SK-N-SH (cell line): ENCODE results near the gene ZNF804A. TPM values are rescaled to one million over a fixed set of nuclear protein-coding genes. Genes with fewer than 3 reads are reported as not detected.

Experiments used
- CTCF ChIA-PET: fragments of 300-600, 350-600 bp; formaldehyde crosslinking; extraction: SDS; loops from one replicate; lab custom pipeline; 2021; lab: Yijun Ruan, JAX
- POLR2A ChIA-PET: fragments of 350-600 bp; sonication (Branson Sonifier 250); formaldehyde crosslinking; extraction: SDS; loops from one replicate; lab custom pipeline; 2020; ENCODE audit warnings: antibody characterized with exemption, inconsistent platforms; lab: Yijun Ruan, JAX
- DNase-seq: peaks from one replicate; pipeline ENCODE4 v3.0.0; 2012
- H2AFZ ChIP-seq: fragments of 200-600 bp; sonication (generic); 2 replicates; pipeline ENCODE4 v1.8.1; 2016; ENCODE audit warnings: antibody characterized with exemption, mild to moderate bottlenecking, low read depth
- H3F3A ChIP-seq: fragments of 200-600 bp; sonication (generic); replicated peaks from 2 replicates; pipeline ENCODE3; 2016; ENCODE audit warnings: antibody characterized with exemption, mild to moderate bottlenecking; ENCODE audit not compliant: insufficient read depth
- H3K27ac ChIP-seq, 2 experiments: fragments of 200-500 bp in 1 of 2; fragments of 200-600 bp in 1 of 2; sonication (Bioruptor generic) in 1 of 2; sonication (generic), shearing (Covaris generic) in 1 of 2; 2 replicates each; pipeline versions ENCODE4 v1.5.1 to v1.6.1; 2014 to 2016; ENCODE audit warnings: low read depth in 2 of 2, inconsistent platforms in 1 of 2, low read length in 1 of 2, mild to moderate bottlenecking in 1 of 2, mixed read lengths in 1 of 2
- H3K27me3 ChIP-seq: fragments of 200-600 bp; sonication (generic), shearing (Covaris generic); 2 replicates; pipeline ENCODE4 v1.6.1; 2016; ENCODE audit warnings: mixed run types; ENCODE audit not compliant: insufficient read depth
- H3K36me3 ChIP-seq, 2 experiments: fragments of 200-500 bp in 1 of 2; fragments of 200-600 bp in 1 of 2; sonication (Bioruptor generic) in 1 of 2; sonication (generic) in 1 of 2; replicated peaks in 1 of 2; 2 replicates each; pipeline versions ENCODE3 to v1.5.1; 2014 to 2016; ENCODE audit warnings: low read length in 1 of 2, mild to moderate bottlenecking in 1 of 2; ENCODE audit not compliant: insufficient read depth in 2 of 2, control insufficient read depth in 1 of 2
- H3K4me1 ChIP-seq, 2 experiments: fragments of 200-500 bp in 1 of 2; fragments of 200-600 bp in 1 of 2; sonication (Bioruptor generic) in 1 of 2; sonication (generic), shearing (Covaris generic) in 1 of 2; 2 replicates each; pipeline versions ENCODE4 v1.5.1 to v1.6.1; 2014 to 2016; ENCODE audit warnings: low read depth in 1 of 2, low read length in 1 of 2, mixed run types in 1 of 2; ENCODE audit not compliant: insufficient read depth in 2 of 2, control insufficient read depth in 1 of 2
- H3K4me2 ChIP-seq: fragments of 200-600 bp; sonication (generic), shearing (Covaris generic); 2 replicates; pipeline ENCODE4 v1.6.1; 2017; ENCODE audit warnings: mixed run types
- H3K4me3 ChIP-seq, 2 experiments: fragments of 200-500 bp in 1 of 2; fragments of 200-600 bp in 1 of 2; sonication (Bioruptor generic) in 1 of 2; sonication (generic), shearing (Covaris generic) in 1 of 2; 2 replicates each; pipeline versions ENCODE4 v1.5.1 to v1.8.1; 2014 to 2016; ENCODE audit warnings: low read depth in 2 of 2, inconsistent platforms in 1 of 2, low read length in 1 of 2, mild to moderate bottlenecking in 1 of 2, mixed read lengths in 1 of 2, moderate library complexity in 1 of 2
- H3K79me2 ChIP-seq: fragments of 200-600 bp; sonication (generic); 2 replicates; pipeline ENCODE4 v1.8.1; 2017; ENCODE audit warnings: mild to moderate bottlenecking; ENCODE audit not compliant: insufficient read depth
- H3K9ac ChIP-seq: fragments of 200-600 bp; sonication (generic); 2 replicates; pipeline ENCODE4 v1.6.1; 2017; ENCODE audit warnings: mixed run types
- H3K9me2 ChIP-seq: fragments of 200-600 bp; sonication (generic); 2 replicates; pipeline ENCODE4 v1.6.1; 2017; ENCODE audit warnings: mixed run types
- H3K9me3 ChIP-seq: fragments of 200-600 bp; sonication (generic); 2 replicates; pipeline ENCODE4 v1.6.1; 2017; ENCODE audit warnings: mixed run types, mild to moderate bottlenecking, moderate library complexity
- H4K20me1 ChIP-seq: fragments of 200-600 bp; sonication (generic); 2 replicates; pipeline ENCODE4 v1.6.1; 2017; ENCODE audit warnings: mild to moderate bottlenecking, mixed run types; ENCODE audit not compliant: insufficient read depth
- CTCF ChIP-seq: fragments of 200-600 bp; sonication (generic); IDR thresholded peaks from 2 replicates; pipeline ENCODE4 v1.6.1; 2017; ENCODE audit warnings: antibody characterized with exemption, mild to moderate bottlenecking, moderate library complexity
- EP300 ChIP-seq, 2 experiments: IDR thresholded peaks; 2 replicates each; pipeline versions ENCODE4 v1.4.0 to v1.6.1; 2012; ENCODE audit warnings: borderline replicate concordance in 1 of 2, low read depth in 1 of 2, low read length in 1 of 2
- EZH2phosphoT487 ChIP-seq: fragments of 200-600 bp; sonication (generic); IDR thresholded peaks from 2 replicates; pipeline ENCODE4 v1.6.1; 2017; ENCODE audit warnings: low read depth, mixed run types, mild to moderate bottlenecking, antibody characterized with exemption, moderate library complexity, borderline replicate concordance
- FOSL2 ChIP-seq: IDR thresholded peaks from 2 replicates; pipeline ENCODE4 v1.4.0; 2012; ENCODE audit warnings: low read depth, mild to moderate bottlenecking, moderate library complexity, borderline replicate concordance
- FOXM1 ChIP-seq: IDR thresholded peaks from 2 replicates; pipeline ENCODE4 v1.4.0; 2012; ENCODE audit warnings: low read depth, mild to moderate bottlenecking
- IRF3 ChIP-seq: fragments of 150-350 bp; IDR thresholded peaks from 2 replicates; pipeline ENCODE4 v1.6.1; 2016; ENCODE audit warnings: mild to moderate bottlenecking, low read depth, low read length
- MEF2A ChIP-seq: IDR thresholded peaks from 2 replicates; pipeline ENCODE4 v1.4.0; 2012; ENCODE audit warnings: low read depth, borderline replicate concordance
- POLR2AphosphoS5 ChIP-seq: IDR thresholded peaks from 2 replicates; pipeline ENCODE4 v1.6.1; 2012; ENCODE audit warnings: low read depth, low read length
- RCOR1 ChIP-seq: fragments of 150-350 bp; IDR thresholded peaks from 2 replicates; pipeline ENCODE4 v1.6.1; 2017; ENCODE audit warnings: antibody characterized with exemption, low read length
- RFX5 ChIP-seq: IDR thresholded peaks from 2 replicates; pipeline ENCODE4 v1.6.1; 2012; ENCODE audit warnings: mild to moderate bottlenecking, improper control_type of control experiment, low read length
- SIN3A ChIP-seq: IDR thresholded peaks from 2 replicates; pipeline ENCODE4 v1.6.1; 2012; ENCODE audit warnings: low read depth, mild to moderate bottlenecking, low read length, moderate library complexity, borderline replicate concordance
- SMC3 ChIP-seq: IDR thresholded peaks from 2 replicates; pipeline ENCODE4 v1.6.1; 2012; ENCODE audit warnings: low read depth, low read length, improper control_type of control experiment
- WGBS: methylation state at CpG from one replicate; pipeline ENCODE4 v1.1.6; 2017; ENCODE audit warnings: low lambda C conversion rate; 5-methylcytosine and 5-hydroxymethylcytosine counted together
- polyA plus RNA-seq, 3 experiments: library from polyadenylated mRNA; depleted of rRNA; stranded (reverse); fragments of >200 nt; gene quantifications; 2 replicates each; pipeline ENCODE4 v1.2.3, GENCODE V29; 2012

ZNF804A gene
- polyA plus RNA-seq, 1 of the 3 experiments (the other 2 are of a cell fraction) = 0.02 TPM

GRCh38 chr2:184906160-184906559 is 307.8 kb downstream of the ZNF804A start (continued):
- no peak for TF ChIP-seq SIN3A
- TF ChIP-seq FOSL2 = no peak
- TF ChIP-seq EP300 (IDR thresholded peaks at IDR 0.05; ENCODE audit: borderline replicate concordance in 1 of 2, low read depth in 1 of 2, low read length in 1 of 2) = no peak
- no peak for TF ChIP-seq RCOR1

- H3K9me2 ChIP-seq = no peaks in the 10 kb centered on the region
- ChIA-PET CTCF (no interaction called here), POLR2A (no interaction called here)
- WGBS = 86% methylated on average over 1 of the region's 1 CpG
- H3K9me3 ChIP-seq = no peaks in the 10 kb centered on the region
- H3K27me3 ChIP-seq = no peaks in the 10 kb centered on the region
- H3K36me3 ChIP-seq = no peaks in the 10 kb centered on the region
- H3K4me2 ChIP-seq = no peak overlapping the region
- TF ChIP-seq FOSL2 (no peak), FOXM1 (no peak)
- H3K79me2 ChIP-seq = no peaks in the 10 kb centered on the region
- H3F3A ChIP-seq = no peaks in the 10 kb centered on the region
- H3K4me1 ChIP-seq = no peaks in the 10 kb centered on the region; a peak in 1 of 4 replicates
- no peak overlapping the region for H3K4me3 ChIP-seq
- DNase-seq = no peak
- no peaks in the 10 kb centered on the region for H4K20me1 ChIP-seq
- no peak overlapping the region for H2AFZ ChIP-seq
- no peak overlapping the region for H3K9ac ChIP-seq
- no peak overlapping the region; a peak in 1 of 4 replicates for H3K27ac ChIP-seq
Observed at GRCh38 chr2:184906709-184907108, 308.4 kb downstream of the ZNF804A start.

GRCh38 chr2:184908966-184909365 is 310.6 kb downstream of the ZNF804A start:
- H2AFZ ChIP-seq = no peak overlapping the region
- H4K20me1 ChIP-seq = no peaks in the 10 kb centered on the region
- H3K27ac ChIP-seq = no peak overlapping the region
- DNase-seq = no peak
- no peaks in the 10 kb centered on the region for H3K9me3 ChIP-seq
- 35% methylated on average over 1 of the region's 1 CpG for WGBS
- no peaks in the 10 kb centered on the region for H3K79me2 ChIP-seq
- no peaks in the 10 kb centered on the region for H3K36me3 ChIP-seq
- H3F3A ChIP-seq = no peaks in the 10 kb centered on the region
- no peak overlapping the region for H3K9ac ChIP-seq
- H3K9me2 ChIP-seq = no peaks in the 10 kb centered on the region
- no peak overlapping the region for H3K4me2 ChIP-seq
- no peaks in the 10 kb centered on the region; a peak in 1 of 4 replicates for H3K4me1 ChIP-seq
- TF ChIP-seq CTCF (no peak), RCOR1 (no peak)
- no peaks in the 10 kb centered on the region for H3K27me3 ChIP-seq
- ChIA-PET CTCF (no interaction called here), POLR2A (no interaction called here)
- no peak overlapping the region for H3K4me3 ChIP-seq

GRCh38 chr2:184920451-184920965 is 322.2 kb downstream of the ZNF804A start:
- TF ChIP-seq POLR2AphosphoS5 (no peak), SIN3A (no peak), SMC3 (no peak), EZH2phosphoT487 (no peak), MEF2A (no peak), IRF3 (no peak), RFX5 (no peak)
- Histone ChIP-seq H3K36me3 (no peaks in the 10 kb centered on the region), H2AFZ (no peak overlapping the region), H3K27me3 (no peaks in the 10 kb centered on the region), H3K27ac (no peak overlapping the region), H3K4me3 (no peak overlapping the region), H3K4me1 (no peaks in the 10 kb centered on the region; a peak in 1 of 4 replicates), H3K9me3 (no peaks in the 10 kb centered on the region), H3K9ac (no peak overlapping the region), H3K4me2 (no peak overlapping the region), H3K9me2 (no peaks in the 10 kb centered on the region), H3F3A (no peaks in the 10 kb centered on the region), H4K20me1 (no peaks in the 10 kb centered on the region), H3K79me2 (no peaks in the 10 kb centered on the region)
- WGBS = 14% methylated on average over 3 of the region's 3 CpGs
- ChIA-PET CTCF (no interaction called here), POLR2A (no interaction called here)
- no peak for DNase-seq
